ENCODE data around the gene TMEM109. TPM values are rescaled to one million over a fixed set of nuclear protein-coding genes. Genes with fewer than 3 reads are reported as not detected.
A peak's percentile ranks its signal among the peaks of the same experiment; 100 is the strongest.
"Not testable (repeated sequence)": the region's sequence is repeated elsewhere in the genome, so short reads cannot be mapped to it uniquely, and the experiment has no call there.

The TMEM109 gene
- total and polyA plus RNA-seq, 2 donors: 18.7 to 58.1 TPM

GRCh38 chr11:60905047-60905446, 8.9 kb upstream of the TMEM109 start:
- H3K27me3 ChIP-seq (ENCODE audit: control insufficient read depth in 2 of 2, insufficient read depth in 1 of 2, low read length in 1 of 2): no peaks in the 10 kb centered on the region
- H3K4me1 ChIP-seq (ENCODE audit: control insufficient read depth in 2 of 2, insufficient read depth in 2 of 2, low read length in 2 of 2): peaks cover 19% of the 10 kb centered on the region in 2 donors
- H3K9me3 ChIP-seq (ENCODE audit: control insufficient read depth in 2 of 2, insufficient read depth in 1 of 2, low read length in 1 of 2): no peaks in the 10 kb centered on the region
- H3K27ac ChIP-seq (ENCODE audit: low read depth in 1 of 2, low read length in 1 of 2): no peak overlapping the region
- 62% methylated on average over 6 of the region's 6 CpGs for WGBS
- peaks cover 37 to 41% of the 10 kb centered on the region in 2 donors for H3K36me3 ChIP-seq (ENCODE audit: control insufficient read depth in 2 of 2, insufficient read depth in 2 of 2, low read length in 1 of 2)
- peak overlapping the region; percentile 80 to 95 for H3K4me3 ChIP-seq (ENCODE audit: low read length in 2 of 2)
- DNase-seq (ENCODE audit: low read depth in 6 of 9, low spot score in 9 of 9): no peak

GRCh38 chr11:60905551-60906113, 8.3 kb upstream of the TMEM109 start:
- Histone ChIP-seq H3K9me3 (ENCODE audit: control insufficient read depth in 2 of 2, insufficient read depth in 1 of 2, low read length in 1 of 2) (peaks cover 0 to 2% of the 10 kb centered on the region in 2 donors), H3K4me1 (ENCODE audit: control insufficient read depth in 2 of 2, insufficient read depth in 2 of 2, low read length in 2 of 2) (peaks cover 20 to 23% of the 10 kb centered on the region in 2 donors), H3K27me3 (ENCODE audit: control insufficient read depth in 2 of 2, insufficient read depth in 1 of 2, low read length in 1 of 2) (no peaks in the 10 kb centered on the region), H3K27ac (ENCODE audit: low read depth in 1 of 2, low read length in 1 of 2) (peak overlapping the region; percentile 94), H3K4me3 (ENCODE audit: low read length in 2 of 2) (peak overlapping the region; percentile 80 to 95), H3K36me3 (ENCODE audit: control insufficient read depth in 2 of 2, insufficient read depth in 2 of 2, low read length in 1 of 2) (peaks cover 32 to 35% of the 10 kb centered on the region in 2 donors)
- peak in 1 of 9 donors; percentile 40 for DNase-seq (ENCODE audit: low read depth in 6 of 9, low spot score in 9 of 9)
- WGBS: 13% methylated on average over 16 of the region's 16 CpGs

- Histone ChIP-seq H3K27ac (ENCODE audit: low read depth in 1 of 2, low read length in 1 of 2) (peak within 1 kb of the TSS; percentile 94), H3K4me3 (ENCODE audit: low read length in 2 of 2) (peak within 1 kb of the TSS; percentile 80 to 95), H3K4me1 (ENCODE audit: control insufficient read depth in 2 of 2, insufficient read depth in 2 of 2, low read length in 2 of 2) (peaks cover 23 to 26% of the 10 kb centered on the region in 2 donors), H3K27me3 (ENCODE audit: control insufficient read depth in 2 of 2, insufficient read depth in 1 of 2, low read length in 1 of 2) (no peaks in the 10 kb centered on the region), H3K9me3 (ENCODE audit: control insufficient read depth in 2 of 2, insufficient read depth in 1 of 2, low read length in 1 of 2) (peaks cover 0 to 2% of the 10 kb centered on the region in 2 donors), H3K36me3 (ENCODE audit: control insufficient read depth in 2 of 2, insufficient read depth in 2 of 2, low read length in 1 of 2) (peaks cover 24 to 28% of the 10 kb centered on the region in 2 donors)
- WGBS: under 1% methylated on average over 75 of the region's 75 CpGs
- peak; percentile 96 to 100 (median 99) for DNase-seq (ENCODE audit: low read depth in 6 of 9, low spot score in 9 of 9)
These were observed 7.6 kb upstream of the TMEM109 start, which contains the start of gene PRPF19 for GRCh38 chr11:60906132-60906972. PRPF19 (minus strand) TSS chr11:60906585; CDS start chr11:60906382, 203 bp downstream.

GRCh38 chr11:60908803-60909202, 5.2 kb upstream of the TMEM109 start:
- H3K27ac ChIP-seq (ENCODE audit: low read depth in 1 of 2, low read length in 1 of 2): no peak overlapping the region

GRCh38 chr11:60909680-60910280, 4.2 kb upstream of the TMEM109 start:
- not testable (repeated sequence) for H3K27ac ChIP-seq (ENCODE audit: low read depth in 1 of 2, low read length in 1 of 2); H3K4me3 ChIP-seq (ENCODE audit: low read length in 2 of 2); H3K9me3 ChIP-seq (ENCODE audit: control insufficient read depth in 2 of 2, insufficient read depth in 1 of 2, low read length in 1 of 2); H3K27me3 ChIP-seq (ENCODE audit: control insufficient read depth in 2 of 2, insufficient read depth in 1 of 2, low read length in 1 of 2); H3K36me3 ChIP-seq (ENCODE audit: control insufficient read depth in 2 of 2, insufficient read depth in 2 of 2, low read length in 1 of 2); DNase-seq (ENCODE audit: low read depth in 6 of 9, low spot score in 9 of 9)
- WGBS: 88% methylated on average over 3 of the region's 3 CpGs
- peaks cover 35 to 51% of the 10 kb centered on the region in 2 donors for H3K4me1 ChIP-seq (ENCODE audit: control insufficient read depth in 2 of 2, insufficient read depth in 2 of 2, low read length in 2 of 2)

More at GRCh38 chr11:60908803-60909202, 5.2 kb upstream of the TMEM109 start:
- 92% methylated on average over 1 of the region's 1 CpG for WGBS
- Histone ChIP-seq H3K4me3 (ENCODE audit: low read length in 2 of 2) (no peak overlapping the region), H3K27me3 (ENCODE audit: control insufficient read depth in 2 of 2, insufficient read depth in 1 of 2, low read length in 1 of 2) (no peaks in the 10 kb centered on the region), H3K36me3 (ENCODE audit: control insufficient read depth in 2 of 2, insufficient read depth in 2 of 2, low read length in 1 of 2) (peaks cover 0 to 4% of the 10 kb centered on the region in 2 donors), H3K9me3 (ENCODE audit: control insufficient read depth in 2 of 2, insufficient read depth in 1 of 2, low read length in 1 of 2) (peaks cover 0 to 2% of the 10 kb centered on the region in 2 donors), H3K4me1 (ENCODE audit: control insufficient read depth in 2 of 2, insufficient read depth in 2 of 2, low read length in 2 of 2) (peaks cover 39 to 49% of the 10 kb centered on the region in 2 donors)
- DNase-seq (ENCODE audit: low read depth in 6 of 9, low spot score in 9 of 9): no peak

- peaks cover 30 to 51% of the 10 kb centered on the region in 2 donors for H3K4me1 ChIP-seq (ENCODE audit: control insufficient read depth in 2 of 2, insufficient read depth in 2 of 2, low read length in 2 of 2)
- no peaks in the 10 kb centered on the region for H3K36me3 ChIP-seq (ENCODE audit: control insufficient read depth in 2 of 2, insufficient read depth in 2 of 2, low read length in 1 of 2)
- 62% methylated on average over 3 of the region's 3 CpGs for WGBS
- peaks cover 0 to 2% of the 10 kb centered on the region in 2 donors for H3K9me3 ChIP-seq (ENCODE audit: control insufficient read depth in 2 of 2, insufficient read depth in 1 of 2, low read length in 1 of 2)
- no peak overlapping the region for H3K4me3 ChIP-seq (ENCODE audit: low read length in 2 of 2)
- H3K27me3 ChIP-seq (ENCODE audit: control insufficient read depth in 2 of 2, insufficient read depth in 1 of 2, low read length in 1 of 2): no peaks in the 10 kb centered on the region
- no peak overlapping the region for H3K27ac ChIP-seq (ENCODE audit: low read depth in 1 of 2, low read length in 1 of 2)
- peak in 1 of 9 donors; percentile 27 for DNase-seq (ENCODE audit: low read depth in 6 of 9, low spot score in 9 of 9)
These were observed 3.7 kb upstream of the TMEM109 start for GRCh38 chr11:60910281-60910687.

- Histone ChIP-seq H3K4me3 (ENCODE audit: low read length in 2 of 2) (no peak overlapping the region), H3K27ac (ENCODE audit: low read depth in 1 of 2, low read length in 1 of 2) (no peak overlapping the region), H3K4me1 (ENCODE audit: control insufficient read depth in 2 of 2, insufficient read depth in 2 of 2, low read length in 2 of 2) (peaks cover 31 to 51% of the 10 kb centered on the region in 2 donors), H3K27me3 (ENCODE audit: control insufficient read depth in 2 of 2, insufficient read depth in 1 of 2, low read length in 1 of 2) (no peaks in the 10 kb centered on the region), H3K9me3 (ENCODE audit: control insufficient read depth in 2 of 2, insufficient read depth in 1 of 2, low read length in 1 of 2) (peaks cover 0 to 2% of the 10 kb centered on the region in 2 donors), H3K36me3 (ENCODE audit: control insufficient read depth in 2 of 2, insufficient read depth in 2 of 2, low read length in 1 of 2) (no peaks in the 10 kb centered on the region)
- 84% methylated on average over 5 of the region's 5 CpGs for WGBS
- no peak for DNase-seq (ENCODE audit: low read depth in 6 of 9, low spot score in 9 of 9)
These were observed 3.1 kb upstream of the TMEM109 start for GRCh38 chr11:60910711-60911380.

- peaks cover 0 to 2% of the 10 kb centered on the region in 2 donors for H3K9me3 ChIP-seq (ENCODE audit: control insufficient read depth in 2 of 2, insufficient read depth in 1 of 2, low read length in 1 of 2)
- H3K27me3 ChIP-seq (ENCODE audit: control insufficient read depth in 2 of 2, insufficient read depth in 1 of 2, low read length in 1 of 2): no peaks in the 10 kb centered on the region
- H3K36me3 ChIP-seq (ENCODE audit: control insufficient read depth in 2 of 2, insufficient read depth in 2 of 2, low read length in 1 of 2): no peaks in the 10 kb centered on the region
- no peak overlapping the region for H3K4me3 ChIP-seq (ENCODE audit: low read length in 2 of 2)
- DNase-seq (ENCODE audit: low read depth in 6 of 9, low spot score in 9 of 9): peak in 5 of 9 donors; percentile 28 to 66 (median 43)
- 72% methylated on average over 12 of the region's 12 CpGs for WGBS
- H3K4me1 ChIP-seq (ENCODE audit: control insufficient read depth in 2 of 2, insufficient read depth in 2 of 2, low read length in 2 of 2): peaks cover 39 to 58% of the 10 kb centered on the region in 2 donors
- peak overlapping the region; percentile 84 to 93 for H3K27ac ChIP-seq (ENCODE audit: low read depth in 1 of 2, low read length in 1 of 2)
These were observed 1.6 kb upstream of the TMEM109 start for GRCh38 chr11:60912223-60912850.
